GM08714 (cell line): Measurements from ENCODE around the gene DCBLD1.

Source experiments
- H3K4me3 ChIP-seq: fragments of 200-500 bp; sonication (Bioruptor generic); 2 replicates; pipeline ENCODE4 v1.5.1; 2014; ENCODE audit warnings: mild to moderate bottlenecking, low read length, inconsistent platforms
- ZNF274 ChIP-seq: IDR thresholded peaks from 2 replicates; pipeline ENCODE4 v1.6.1; 2012; ENCODE audit warnings: mild to moderate bottlenecking, low read depth, low read length

DCBLD1 gene

DNA sequence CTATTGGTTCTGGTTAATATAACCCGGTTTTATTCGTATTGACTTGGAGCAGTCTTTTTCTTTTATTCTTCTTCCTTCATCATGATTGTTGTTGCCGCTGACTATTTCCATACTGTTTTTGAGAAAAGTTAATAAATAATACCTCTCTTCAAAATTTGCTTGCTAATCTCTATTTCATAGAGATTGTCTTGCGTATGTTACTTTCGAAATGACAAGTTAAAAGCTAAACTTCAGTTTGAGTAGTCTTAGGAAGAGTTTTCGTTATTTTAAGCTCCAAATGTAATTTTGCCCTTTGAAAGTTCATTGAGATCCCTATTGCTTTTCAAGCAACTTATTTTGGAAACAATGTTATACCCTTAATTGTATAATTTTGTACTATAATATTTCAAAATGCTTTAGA, 36.4 kb downstream of the DCBLD1 start:
- no peak for TF ChIP-seq ZNF274
- H3K4me3 ChIP-seq = no peak overlapping the region

GRCh38 chr6:117520603-117521395, 38.3 kb downstream of the DCBLD1 start:
- H3K4me3 ChIP-seq = no peak overlapping the region
- no peak for TF ChIP-seq ZNF274

DNA sequence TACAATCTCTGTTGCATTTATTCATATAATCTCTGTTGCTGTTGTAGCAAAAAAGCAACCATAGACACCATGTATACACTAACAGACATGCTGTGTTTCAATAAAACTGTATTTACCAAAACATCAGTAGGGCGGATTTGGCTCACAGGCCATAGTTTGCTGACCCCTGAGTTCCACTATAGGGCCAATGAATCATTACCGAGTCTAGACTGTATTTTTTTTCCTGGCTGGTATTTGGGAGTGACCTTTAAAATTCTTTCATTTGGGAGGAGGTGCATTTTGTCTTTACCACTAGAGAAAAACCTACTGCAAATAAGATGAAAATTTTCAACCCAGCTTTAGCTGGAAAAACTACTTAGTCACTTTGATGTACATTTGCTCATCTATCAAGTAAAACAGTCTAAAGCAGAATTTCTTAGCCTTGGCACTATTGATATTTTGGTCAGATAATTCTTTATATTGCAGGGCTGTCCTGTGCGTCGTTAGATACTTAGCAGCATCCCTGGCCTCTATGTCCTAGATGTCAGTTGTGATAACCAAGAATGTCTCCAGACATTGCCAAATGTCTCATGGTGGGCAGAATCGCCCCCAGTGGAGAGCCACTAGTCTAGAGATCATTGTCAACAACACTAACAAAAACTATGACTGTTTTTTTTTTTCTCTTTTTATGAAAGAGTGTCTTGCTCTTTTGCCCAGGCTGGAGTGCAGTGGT, 39.5 kb downstream of the DCBLD1 start:
- TF ChIP-seq ZNF274 = no peak
- H3K4me3 ChIP-seq = no peak overlapping the region

DNA sequence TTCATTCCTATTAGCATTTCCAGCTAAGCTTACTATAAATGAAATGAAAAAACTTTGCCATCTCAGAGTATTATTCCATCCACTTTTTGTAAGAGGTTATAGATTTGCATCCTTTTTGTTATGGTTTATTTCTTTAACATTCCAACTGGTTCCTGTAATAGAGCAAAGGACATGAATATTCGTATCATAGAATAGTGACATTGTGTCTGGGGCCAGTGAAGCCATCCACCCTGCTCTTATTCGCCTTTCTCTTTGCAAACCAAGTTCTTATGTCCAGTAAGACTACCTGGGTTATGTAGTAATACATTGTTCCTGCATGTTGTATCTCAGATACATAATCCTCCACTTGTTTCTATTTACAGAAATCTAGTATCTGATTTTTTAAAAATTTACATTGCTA, 43.1 kb downstream of the DCBLD1 start:
- no peak overlapping the region for H3K4me3 ChIP-seq
- TF ChIP-seq ZNF274 = no peak

- H3K4me3 ChIP-seq = no peak overlapping the region
- TF ChIP-seq ZNF274 = no peak
These were observed 48.2 kb downstream of the DCBLD1 start for GRCh38 chr6:117530467-117531242.

- H3K4me3 ChIP-seq = no peak overlapping the region
- no peak for TF ChIP-seq ZNF274
These were observed 48.9 kb downstream of the DCBLD1 start for GRCh38 chr6:117531346-117531745.

DNA sequence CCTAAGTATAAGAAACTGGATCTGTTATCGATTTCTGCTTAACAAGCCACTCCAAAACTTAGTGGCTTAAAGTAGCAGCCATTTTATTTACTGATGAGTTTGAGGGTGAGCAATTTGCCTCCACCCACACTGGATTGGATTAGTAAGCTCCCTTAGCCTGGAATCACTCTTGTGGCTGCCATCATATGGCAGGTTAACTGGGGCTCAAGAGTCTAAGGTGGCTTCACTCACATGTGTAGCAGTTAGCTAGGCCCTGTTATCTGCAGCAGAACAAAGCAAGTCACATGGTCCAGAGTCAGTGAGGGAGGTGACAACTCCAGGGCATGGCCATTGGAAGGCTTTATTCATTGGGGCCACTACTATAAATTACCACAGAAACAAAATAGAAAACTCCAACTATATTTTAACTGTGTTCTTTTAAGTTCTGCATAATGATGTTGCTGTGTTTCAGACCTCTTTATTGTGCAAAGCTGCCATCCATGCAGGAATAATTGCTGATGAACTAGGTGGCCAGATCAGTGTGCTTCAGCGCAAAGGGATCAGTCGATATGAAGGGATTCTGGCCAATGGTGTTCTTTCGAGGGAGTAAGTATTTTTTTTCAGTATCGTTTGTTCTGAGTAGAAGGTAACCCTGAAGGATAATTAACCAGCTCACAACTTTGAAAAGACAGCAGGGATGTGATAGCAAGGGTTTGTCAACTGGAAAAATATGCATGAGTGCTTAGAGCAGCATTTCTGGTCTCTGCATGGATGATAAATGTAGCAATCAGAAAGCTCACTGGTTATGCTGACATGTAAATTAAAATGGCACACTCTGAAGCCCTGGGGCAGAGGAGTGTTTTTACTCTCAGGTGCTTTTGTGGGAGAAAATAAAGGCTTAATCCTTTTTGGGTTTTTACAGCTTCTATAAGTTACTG, 49.6 kb downstream of the DCBLD1 start:
- TF ChIP-seq ZNF274 = no peak
- H3K4me3 ChIP-seq = no peak overlapping the region

GRCh38 chr6:117533775-117534174, 51.3 kb downstream of the DCBLD1 start:
- H3K4me3 ChIP-seq = no peak overlapping the region
- no peak for TF ChIP-seq ZNF274

DNA sequence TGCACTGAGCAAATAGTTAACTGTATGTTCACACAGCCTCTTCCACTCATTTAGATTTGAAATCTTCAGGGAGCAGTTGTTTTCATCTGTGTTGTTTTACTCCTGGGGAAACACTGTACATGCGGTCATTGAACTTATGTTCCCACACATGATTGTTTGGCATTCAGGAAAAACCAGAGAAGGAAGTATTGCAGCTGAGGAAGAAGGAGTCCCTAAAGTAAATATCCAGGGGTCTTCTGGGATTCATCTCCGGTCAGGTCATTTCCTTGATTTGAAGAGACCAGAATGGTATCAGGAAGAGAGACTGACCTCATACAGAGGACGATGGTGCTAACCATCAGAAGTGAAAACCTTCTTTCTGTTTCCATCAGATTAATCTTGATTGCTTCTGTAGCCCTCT, 52.5 kb downstream of the DCBLD1 start:
- TF ChIP-seq ZNF274 = no peak
- no peak overlapping the region for H3K4me3 ChIP-seq

DNA sequence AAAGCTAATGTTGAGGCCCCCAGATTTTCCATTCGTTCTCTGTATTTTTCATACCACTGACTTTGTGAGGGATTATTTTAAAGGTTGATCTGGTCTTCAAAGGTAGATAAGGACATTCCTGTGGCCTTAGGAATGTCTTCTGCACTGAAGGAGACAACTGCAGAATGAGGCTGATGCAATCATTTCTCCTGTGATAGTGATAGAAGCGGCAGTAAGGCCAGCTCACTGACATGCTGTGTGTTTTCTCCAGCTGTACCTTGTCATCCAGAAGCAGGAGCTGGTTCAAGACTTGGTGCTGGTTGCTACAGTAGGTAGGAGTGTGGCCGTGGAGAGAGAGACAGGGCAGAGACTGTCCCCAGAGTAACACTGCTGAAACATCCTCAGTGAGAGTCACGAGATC, 53.8 kb downstream of the DCBLD1 start:
- TF ChIP-seq ZNF274 = no peak
- H3K4me3 ChIP-seq = no peak overlapping the region

DNA sequence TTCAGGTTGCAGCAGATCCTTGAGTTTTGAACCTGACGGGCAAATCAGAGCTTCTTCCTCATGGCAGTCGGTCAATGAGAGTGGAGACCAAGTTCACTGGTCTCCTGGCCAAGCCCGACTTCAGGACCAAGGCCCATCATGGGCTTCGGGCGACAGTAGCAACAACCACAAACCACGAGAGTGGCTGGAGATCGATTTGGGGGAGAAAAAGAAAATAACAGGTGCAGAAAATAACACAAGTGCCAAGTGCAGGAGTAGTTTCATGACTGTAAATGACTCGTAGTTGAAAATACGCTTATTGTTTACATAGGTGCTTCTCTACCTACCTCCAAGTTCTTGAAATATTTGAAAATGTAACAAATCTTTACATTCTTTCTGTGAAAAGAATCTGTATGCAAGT, 56.1 kb downstream of the DCBLD1 start:
- no peak overlapping the region for H3K4me3 ChIP-seq
- no peak for TF ChIP-seq ZNF274

GRCh38 chr6:117540670-117541069, 58.2 kb downstream of the DCBLD1 start:
- no peak overlapping the region for H3K4me3 ChIP-seq
- TF ChIP-seq ZNF274 = no peak

DNA sequence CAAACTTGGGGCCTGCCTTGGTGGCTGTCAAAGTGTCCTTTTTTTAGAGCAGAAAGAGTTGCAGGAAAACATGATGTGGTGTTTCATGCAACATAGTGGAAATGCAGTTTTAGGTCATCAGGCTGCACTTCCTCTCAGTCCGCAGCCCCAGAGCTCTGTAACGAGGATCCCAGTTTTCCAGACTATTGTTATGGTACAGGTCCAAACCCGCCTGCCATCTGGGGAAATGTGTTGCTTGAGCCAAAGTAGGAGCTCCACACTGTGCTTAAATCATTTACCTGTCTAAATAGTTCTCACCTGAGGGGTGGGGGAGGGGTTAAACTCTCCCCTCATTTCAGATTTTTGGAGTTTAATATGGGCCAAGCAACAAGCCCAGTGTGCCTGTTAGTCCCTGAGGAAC, 60.0 kb downstream of the DCBLD1 start:
- TF ChIP-seq ZNF274 = no peak
- H3K4me3 ChIP-seq = no peak overlapping the region

GRCh38 chr6:117544716-117545115, 62.2 kb downstream of the DCBLD1 start:
- no peak for TF ChIP-seq ZNF274
- H3K4me3 ChIP-seq = no peak overlapping the region

GRCh38 chr6:117545161-117545595, 62.7 kb downstream of the DCBLD1 start:
- no peak overlapping the region for H3K4me3 ChIP-seq
- TF ChIP-seq ZNF274 = no peak
